Esophagus muscularis mucosa (tissue), 4 donors: ENCODE results near the gene NAMPT.

ENCODE experiments used
- CTCF ChIP-seq, 3 experiments: fragments of 200-600 bp in 2 of 3; fragments of 450-650 bp in 1 of 3; sonication (generic) in 2 of 3; IDR thresholded peaks; one replicate each; pipeline ENCODE4 v1.5.1; 2017 to 2019; ENCODE audit warnings: antibody characterized with exemption in 3 of 3, mild to moderate bottlenecking in 2 of 3, moderate library complexity in 1 of 3
- EP300 ChIP-seq: sonication (generic); formaldehyde crosslinking; IDR thresholded peaks from one replicate; pipeline ENCODE4 v1.6.1; 2017; ENCODE audit warnings: antibody characterized with exemption
- POLR2A ChIP-seq: fragments of 450-650 bp; IDR thresholded peaks from one replicate; pipeline ENCODE4 v1.6.1; 2017; ENCODE audit warnings: antibody characterized with exemption, moderate library complexity, mild to moderate bottlenecking, low read depth
- POLR2AphosphoS5 ChIP-seq, 2 donors: sonication (generic); formaldehyde crosslinking; IDR thresholded peaks; one replicate each; pipeline ENCODE4 v1.6.1; 2017; ENCODE audit warnings: antibody characterized with exemption in 2 of 2

- TF ChIP-seq CTCF (IDR thresholded peaks at IDR 0.05), result no peak
- TF ChIP-seq POLR2A, result no peak
- no peak for TF ChIP-seq POLR2AphosphoS5 (IDR thresholded peaks at IDR 0.05)
- no peak for TF ChIP-seq EP300
Observed at GRCh38 chr7:106215868-106216516, 68.8 kb downstream of the NAMPT start.
